ENCODE data around the gene FUT4.

DNA sequence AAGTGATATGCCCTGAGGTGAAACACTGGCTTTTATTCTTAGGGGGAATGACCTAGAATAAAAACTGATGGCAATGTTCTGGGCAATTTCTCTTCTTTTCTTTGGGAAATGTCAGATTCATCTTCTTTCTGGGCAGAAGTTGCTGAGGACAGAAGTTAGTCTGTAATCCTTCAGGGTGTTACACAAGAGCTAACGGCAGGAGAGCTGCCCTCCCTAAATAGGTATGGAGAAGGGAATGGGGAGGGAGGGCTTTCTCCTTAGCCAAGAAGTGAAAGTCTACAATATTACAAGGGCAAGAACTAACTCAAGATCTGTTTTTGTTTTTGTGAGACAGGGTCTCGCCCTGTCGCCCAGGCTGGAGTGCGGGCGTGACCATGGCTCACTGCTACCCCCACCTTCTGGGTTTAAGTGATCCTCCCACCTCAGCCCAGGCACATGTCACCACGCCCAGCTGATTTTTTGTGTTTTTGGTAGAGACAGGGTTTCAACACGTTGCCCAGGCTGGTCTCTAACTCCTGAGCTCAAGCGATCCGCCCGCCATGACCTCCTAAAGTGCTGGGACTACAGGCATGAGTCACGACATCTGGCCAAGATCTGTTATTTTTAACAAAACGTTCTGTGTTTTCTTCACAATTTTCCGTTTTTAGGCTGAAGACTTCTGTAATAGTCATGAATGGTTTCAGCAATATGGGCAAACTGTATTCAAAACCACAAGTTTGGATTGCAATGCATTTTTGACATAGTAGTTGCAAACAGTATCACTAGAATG lies 30.7 kb downstream of the FUT4 start:
- TF ChIP-seq, protein P1, sequence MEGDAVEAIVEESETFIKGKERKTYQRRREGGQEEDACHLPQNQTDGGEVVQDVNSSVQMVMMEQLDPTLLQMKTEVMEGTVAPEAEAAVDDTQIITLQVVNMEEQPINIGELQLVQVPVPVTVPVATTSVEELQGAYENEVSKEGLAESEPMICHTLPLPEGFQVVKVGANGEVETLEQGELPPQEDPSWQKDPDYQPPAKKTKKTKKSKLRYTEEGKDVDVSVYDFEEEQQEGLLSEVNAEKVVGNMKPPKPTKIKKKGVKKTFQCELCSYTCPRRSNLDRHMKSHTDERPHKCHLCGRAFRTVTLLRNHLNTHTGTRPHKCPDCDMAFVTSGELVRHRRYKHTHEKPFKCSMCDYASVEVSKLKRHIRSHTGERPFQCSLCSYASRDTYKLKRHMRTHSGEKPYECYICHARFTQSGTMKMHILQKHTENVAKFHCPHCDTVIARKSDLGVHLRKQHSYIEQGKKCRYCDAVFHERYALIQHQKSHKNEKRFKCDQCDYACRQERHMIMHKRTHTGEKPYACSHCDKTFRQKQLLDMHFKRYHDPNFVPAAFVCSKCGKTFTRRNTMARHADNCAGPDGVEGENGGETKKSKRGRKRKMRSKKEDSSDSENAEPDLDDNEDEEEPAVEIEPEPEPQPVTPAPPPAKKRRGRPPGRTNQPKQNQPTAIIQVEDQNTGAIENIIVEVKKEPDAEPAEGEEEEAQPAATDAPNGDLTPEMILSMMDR (IDR thresholded peaks at IDR 0.05): no peak
- TF ChIP-seq POLR2AphosphoS5 (IDR thresholded peaks at IDR 0.05) (no peak), POLR2A (IDR thresholded peaks at IDR 0.05) (no peak)
